GM23248 (cell line): Measurements from ENCODE around the gene PRRT2. TPM values are rescaled to one million over a fixed set of nuclear protein-coding genes. Genes with fewer than 3 reads are reported as not detected.

Source experiments
- DNase-seq: peaks from one replicate; pipeline ENCODE4 v3.0.0-alpha.2; 2015
- H2AFZ ChIP-seq: fragments of 200-600 bp; sonication (generic); 2 replicates; pipeline ENCODE4 v1.6.1; 2016; ENCODE audit warnings: antibody characterized with exemption
- H3F3A ChIP-seq: fragments of 200-600 bp; sonication (generic); 2 replicates; pipeline ENCODE4 v1.6.1; 2016; ENCODE audit warnings: mild to moderate bottlenecking, antibody characterized with exemption, mixed run types; ENCODE audit not compliant: insufficient read depth
- H3K27ac ChIP-seq: fragments of 200-600 bp; sonication (generic); 2 replicates; pipeline ENCODE4 v1.5.1; 2016; ENCODE audit warnings: mild to moderate bottlenecking
- H3K27me3 ChIP-seq: fragments of 200-600 bp; sonication (generic); replicated peaks from 2 replicates; pipeline ENCODE4 v1.6.1; 2016; ENCODE audit warnings: mild to moderate bottlenecking; ENCODE audit not compliant: insufficient read depth
- H3K36me3 ChIP-seq: fragments of 200-600 bp; sonication (generic); 2 replicates; pipeline ENCODE4 v1.6.1; 2016; ENCODE audit warnings: low read depth, mild to moderate bottlenecking
- H3K4me1 ChIP-seq: fragments of 200-600 bp; sonication (generic); 2 replicates; pipeline ENCODE4 v1.6.1; 2016; ENCODE audit warnings: mild to moderate bottlenecking; ENCODE audit not compliant: insufficient read depth
- H3K4me2 ChIP-seq: fragments of 200-600 bp; sonication (generic); one replicate; pipeline ENCODE4 v1.6.1; 2016; ENCODE audit warnings: mild to moderate bottlenecking; ENCODE audit not compliant: unreplicated experiment
- H3K4me3 ChIP-seq: fragments of 200-600 bp; sonication (generic); 2 replicates; pipeline ENCODE4 v1.5.1; 2016; ENCODE audit warnings: mild to moderate bottlenecking
- H3K79me2 ChIP-seq: fragments of 200-600 bp; sonication (generic); 2 replicates; pipeline ENCODE4 v1.6.1; 2016; ENCODE audit warnings: mild to moderate bottlenecking; ENCODE audit not compliant: insufficient read depth
- H3K9ac ChIP-seq: fragments of 200-600 bp; sonication (generic); 2 replicates; pipeline ENCODE4 v1.6.1; 2016; ENCODE audit warnings: mild to moderate bottlenecking
- H3K9me2 ChIP-seq: fragments of 200-600 bp; sonication (generic); 2 replicates; pipeline ENCODE4 v1.6.1; 2016; ENCODE audit warnings: mixed run types, mild to moderate bottlenecking, moderate library complexity; ENCODE audit not compliant: insufficient read depth
- H3K9me3 ChIP-seq: fragments of 200-600 bp; sonication (generic); one replicate; pipeline ENCODE4 v1.6.1; 2017; ENCODE audit warnings: low read depth
- H4K20me1 ChIP-seq: fragments of 200-600 bp; sonication (generic); 2 replicates; pipeline ENCODE4 v1.6.0; 2016; ENCODE audit not compliant: insufficient read depth
- EZH2 ChIP-seq: fragments of 200-600 bp; sonication (generic); IDR thresholded peaks from 2 replicates; pipeline ENCODE4 v1.6.1; 2018; ENCODE audit warnings: antibody characterized with exemption, mild to moderate bottlenecking; ENCODE audit not compliant: insufficient read depth, poor library complexity, severe bottlenecking
- EZH2phosphoT487 ChIP-seq: fragments of 200-600 bp; sonication (generic); IDR thresholded peaks from 2 replicates; pipeline ENCODE4 v1.6.1; 2018; ENCODE audit warnings: antibody characterized with exemption, moderate library complexity, mild to moderate bottlenecking, low read depth; ENCODE audit not compliant: insufficient read depth
- WGBS, 2 experiments: methylation state at CpG; one replicate each; pipeline ENCODE4 v1.1.6; 2015 to 2017; ENCODE audit warnings: low lambda C conversion rate in 2 of 2, low coverage in 1 of 2; ENCODE audit errors: missing lambda C conversion rate in 2 of 2; 5-methylcytosine and 5-hydroxymethylcytosine counted together
- in situ Hi-C: fragments of 300-500 bp; cut with MboI; formaldehyde crosslinking; loops from 2 replicates; pipeline ENCODE4 v1.15.0; 2020
- polyA plus RNA-seq: library from polyadenylated mRNA; unstranded; fragments of >200 nt; fragmentation: Nextera tagmentation; extraction: Ambion mirVana; gene quantifications from 2 replicates; pipeline ENCODE4 v1.2.1, GENCODE V29; 2016
- total RNA-seq: library from RNA; depleted of rRNA; stranded (reverse); fragments of >200 nt; shearing (Covaris generic); gene quantifications from 2 replicates; pipeline ENCODE4 v1.2.3, GENCODE V29; 2014

The PRRT2 gene
- total and polyA plus RNA-seq, 2 experiments from 2014 or later = 0.43 to 2.1 TPM

DNA sequence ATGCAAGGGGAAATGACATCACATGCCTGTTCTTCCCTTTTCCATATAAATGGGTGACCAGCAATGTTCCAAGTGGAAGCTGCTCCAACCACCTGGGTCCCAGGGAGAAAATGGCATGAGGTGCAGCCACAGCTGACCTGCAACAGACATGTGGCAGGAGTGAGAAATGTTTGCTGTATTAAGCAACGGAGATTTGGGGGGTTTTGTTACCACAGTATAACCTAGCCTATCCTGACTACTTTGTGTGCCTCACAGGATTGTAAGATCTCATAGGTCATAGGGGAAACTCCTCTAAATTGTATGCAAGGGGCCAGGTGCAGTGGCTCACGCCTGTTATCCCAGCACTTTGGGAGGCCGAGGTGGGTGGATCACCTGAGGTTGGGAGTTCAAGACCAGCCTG, 39.0 kb downstream of the PRRT2 start:
- Histone ChIP-seq H3K9me2 (no peaks in the 10 kb centered on the region), H3K27me3 (no peaks in the 10 kb centered on the region), H3K4me1 (0 out of 2 replicates have a peak, but pooled peaks cover 7% of the 10 kb centered on the region), H3K4me2 (no peak overlapping the region), H3K9me3 (no peaks in the 10 kb centered on the region), H3K36me3 (peaks cover 20% of the 10 kb centered on the region), H3K79me2 (no peaks in the 10 kb centered on the region), H3K9ac (no peak overlapping the region), H3K27ac (no peak overlapping the region), H3K4me3 (no peak overlapping the region), H2AFZ (no peak overlapping the region), H4K20me1 (no peaks in the 10 kb centered on the region), H3F3A (peaks cover 26% of the 10 kb centered on the region; the same call in 1 of the 2 replicates)
- in situ Hi-C loops = no loop called here
- 95 to 98% methylated on average over 3 of the region's 3 CpGs for WGBS, 2 experiments
- TF ChIP-seq EZH2 (no peak), EZH2phosphoT487 (no peak)
- DNase-seq = no peak

GRCh38 chr16:29852654-29853053, 40.7 kb downstream of the PRRT2 start:
- Histone ChIP-seq H3K79me2 (no peaks in the 10 kb centered on the region), H3K27me3 (no peaks in the 10 kb centered on the region), H3F3A (peaks cover 38% of the 10 kb centered on the region; the same call in 1 of the 2 replicates), H3K36me3 (0 out of 2 replicates have a peak, but pooled peaks cover 4% of the 10 kb centered on the region), H3K27ac (peak overlapping the region; percentile 34), H4K20me1 (no peaks in the 10 kb centered on the region), H3K9me2 (no peaks in the 10 kb centered on the region), H2AFZ (peak overlapping the region; percentile 9; the same call in 1 of the 2 replicates), H3K9me3 (no peaks in the 10 kb centered on the region), H3K4me1 (peaks cover 17% of the 10 kb centered on the region), H3K4me2 (peak overlapping the region; percentile 18), H3K9ac (peak overlapping the region; percentile 11; the same call in 1 of the 2 replicates), H3K4me3 (no peak overlapping the region)
- in situ Hi-C loops = no loop called here
- DNase-seq = peak; percentile 87
- 7 to 9% methylated on average over 7 of the region's 7 CpGs for WGBS, 2 experiments
- TF ChIP-seq EZH2 (no peak), EZH2phosphoT487 (no peak)

DNA sequence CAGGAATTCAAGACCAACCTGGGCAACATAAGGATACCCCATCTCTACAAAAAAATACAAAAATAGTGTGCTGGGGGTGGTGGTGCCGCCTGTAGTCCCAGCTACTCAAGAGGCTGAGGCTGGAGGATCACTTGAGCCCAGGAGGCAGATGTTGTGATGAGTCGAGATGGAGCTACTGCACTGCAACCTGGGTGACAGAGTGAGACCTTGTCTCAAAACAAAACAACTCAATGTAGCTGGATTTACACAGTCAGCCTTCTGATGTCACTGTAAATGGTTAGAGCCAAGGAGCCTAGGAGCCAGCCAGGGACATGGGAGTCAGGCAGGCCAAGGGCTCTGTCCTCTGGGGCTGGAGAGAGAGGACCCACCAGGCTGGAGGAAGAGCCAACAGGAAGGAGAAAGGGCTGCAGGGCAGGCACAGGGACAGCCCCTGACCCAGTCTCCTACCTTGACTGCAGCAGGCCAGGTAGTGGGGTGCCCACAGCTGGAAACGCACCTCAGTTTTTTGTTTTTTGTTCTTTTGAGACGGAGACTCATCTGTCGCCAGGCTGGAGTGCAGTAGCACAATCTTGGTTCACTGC, 42.6 kb downstream of the PRRT2 start:
- no peaks in the 10 kb centered on the region for H4K20me1 ChIP-seq
- H3K9me3 ChIP-seq = no peaks in the 10 kb centered on the region
- H3K4me2 ChIP-seq = no peak overlapping the region
- peaks cover 20% of the 10 kb centered on the region for H3K4me1 ChIP-seq
- in situ Hi-C loops = no loop called here
- no peaks in the 10 kb centered on the region for H3K36me3 ChIP-seq
- H3K27ac ChIP-seq = no peak overlapping the region
- TF ChIP-seq EZH2phosphoT487 = no peak
- no peak for TF ChIP-seq EZH2
- no peak overlapping the region for H3K9ac ChIP-seq
- peak; percentile 36 for DNase-seq
- H3K79me2 ChIP-seq = no peaks in the 10 kb centered on the region
- WGBS, 2 experiments = 94 to 95% methylated on average over 5 of the region's 5 CpGs
- no peaks in the 10 kb centered on the region for H3K27me3 ChIP-seq
- no peak overlapping the region for H3K4me3 ChIP-seq
- peaks cover 40% of the 10 kb centered on the region for H3F3A ChIP-seq
- H3K9me2 ChIP-seq = no peaks in the 10 kb centered on the region
- H2AFZ ChIP-seq = no peak overlapping the region

DNA sequence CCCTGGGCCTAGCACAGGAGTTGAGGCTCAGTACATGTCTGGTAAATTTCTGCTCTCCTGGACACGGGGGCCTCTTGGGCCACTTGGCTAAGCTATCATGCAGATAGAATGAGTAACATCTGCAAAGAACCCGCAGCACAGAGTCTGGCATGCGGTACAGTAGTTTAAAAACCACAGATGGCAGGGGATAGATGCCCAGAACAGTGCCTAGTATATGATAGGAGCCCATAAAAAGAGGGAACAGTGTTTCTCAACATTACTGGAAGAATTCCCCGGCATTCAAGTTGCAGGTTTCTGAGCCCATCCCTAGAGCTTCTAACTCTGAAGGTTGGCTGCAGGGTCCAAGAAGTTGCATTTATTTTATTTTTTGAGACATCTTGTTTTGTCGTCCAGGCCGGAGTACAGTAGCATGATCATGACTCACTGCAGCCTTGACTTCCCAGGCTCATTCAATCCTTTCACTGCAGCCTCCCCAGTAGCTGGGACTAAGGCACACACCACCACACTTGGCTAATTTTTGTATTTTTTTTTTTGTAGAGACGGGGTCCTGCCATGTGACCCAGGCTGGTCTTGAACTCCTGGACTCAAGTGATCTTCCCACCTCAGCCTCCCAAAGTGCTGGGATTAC, 45.3 kb downstream of the PRRT2 start:
- WGBS, 2 experiments = 12 to 13% methylated on average over 7 of the region's 7 CpGs
- Histone ChIP-seq H3K36me3 (no peaks in the 10 kb centered on the region), H4K20me1 (no peaks in the 10 kb centered on the region), H2AFZ (no peak overlapping the region), H3F3A (peaks cover 32% of the 10 kb centered on the region), H3K4me1 (peaks cover 28% of the 10 kb centered on the region), H3K27ac (peak overlapping the region; percentile 67), H3K9me3 (no peaks in the 10 kb centered on the region), H3K9me2 (no peaks in the 10 kb centered on the region), H3K9ac (peak overlapping the region; percentile 30; the same call in 1 of the 2 replicates), H3K27me3 (no peaks in the 10 kb centered on the region), H3K4me2 (peak overlapping the region; percentile 44), H3K4me3 (no peak overlapping the region), H3K79me2 (peaks cover 21% of the 10 kb centered on the region)
- in situ Hi-C loops = no loop called here
- peak; percentile 86 for DNase-seq
- TF ChIP-seq EZH2 (no peak), EZH2phosphoT487 (no peak)
